Hematopoietic multipotent progenitor cell (in vitro differentiated cells): ENCODE measurements around the gene PAX8. TPM values are rescaled to one million over a fixed set of nuclear protein-coding genes. Genes with fewer than 3 reads are reported as not detected.
"Not testable (repeated sequence)": the region's sequence is repeated elsewhere in the genome, so short reads cannot be mapped to it uniquely, and the experiment has no call there.

Source experiments
- DNase-seq, 3 donors: peaks; one replicate each; pipeline ENCODE4 v3.0.0-alpha.2; 2011 to 2015; ENCODE audit warnings: low read depth in 2 of 3, low spot score in 2 of 3
- total RNA-seq: library from RNA; depleted of rRNA; stranded (reverse); fragments of >200 nt; gene quantifications from one replicate; pipeline ENCODE4 v1.2.3, GENCODE V29; 2012

Gene PAX8
- total RNA-seq, 1 donor: 1.3 TPM

- peak in 1 of 3 donors; percentile 33 for DNase-seq
Observed at GRCh38 chr2:113297590-113297989, 18.9 kb upstream of the PAX8 start.

GRCh38 chr2:113291191-113291590 is 12.5 kb upstream of the PAX8 start:
- DNase-seq: no peak

- DNase-seq: not testable (repeated sequence)
Observed at GRCh38 chr2:113288674-113289149, 10.0 kb upstream of the PAX8 start.

GRCh38 chr2:113288117-113288673 is 9.5 kb upstream of the PAX8 start:
- DNase-seq: not testable (repeated sequence)

GRCh38 chr2:113285816-113286215 is 7.1 kb upstream of the PAX8 start:
- no peak for DNase-seq

- not testable (repeated sequence) for DNase-seq
Observed at GRCh38 chr2:113284999-113285398, 6.3 kb upstream of the PAX8 start.

GRCh38 chr2:113284476-113284875 is 5.8 kb upstream of the PAX8 start:
- DNase-seq: no peak

GRCh38 chr2:113283704-113284284 is 5.1 kb upstream of the PAX8 start:
- DNase-seq: no peak

GRCh38 chr2:113282747-113283533 is 4.2 kb upstream of the PAX8 start:
- DNase-seq: peak in 1 of 3 donors; percentile 23

- no peak for DNase-seq
Observed at GRCh38 chr2:113281910-113282746, 3.4 kb upstream of the PAX8 start.

GRCh38 chr2:113278073-113278741 is 514 bp downstream of the PAX8 start:
- DNase-seq: no peak

- DNase-seq: no peak
Observed at GRCh38 chr2:113277474-113278072, 1.1 kb downstream of the PAX8 start.

GRCh38 chr2:113276761-113277425 is 1.8 kb downstream of the PAX8 start:
- DNase-seq: peak in 1 of 3 donors; percentile 14

GRCh38 chr2:113276216-113276760 is 2.4 kb downstream of the PAX8 start:
- DNase-seq: peak in 1 of 3 donors; percentile 37

GRCh38 chr2:113275556-113276215 is 3.0 kb downstream of the PAX8 start:
- DNase-seq: peak in 1 of 3 donors; percentile 22

- DNase-seq: no peak
Observed at GRCh38 chr2:113274432-113274831, 4.3 kb downstream of the PAX8 start.

- no peak for DNase-seq
Observed at GRCh38 chr2:113273981-113274380, 4.7 kb downstream of the PAX8 start.

- DNase-seq: peak in 2 of 3 donors; percentile 65 to 70
Observed at GRCh38 chr2:113273027-113273551, 5.6 kb downstream of the PAX8 start.
